Fibroblast of the aortic adventitia (primary cell): Measurements from ENCODE around the gene PCDH9. TPM values are rescaled to one million over a fixed set of nuclear protein-coding genes. Genes with fewer than 3 reads are reported as not detected.
A peak's percentile ranks its signal among the peaks of the same experiment; 100 is the strongest.

Source experiments
- DNase-seq: peaks from one replicate; pipeline ENCODE4 v3.0.0-alpha.2; 2010; ENCODE audit warnings: low read depth
- H3K4me3 ChIP-seq: 2 replicates; pipeline ENCODE4 v1.5.1; 2011; ENCODE audit warnings: low read depth, mild to moderate bottlenecking, control low read depth, low read length, moderate library complexity
- total RNA-seq: library from RNA; depleted of rRNA; stranded (reverse); fragments of >200 nt; gene quantifications from 2 replicates; pipeline ENCODE4 v1.2.3, GENCODE V29; 2012; ENCODE audit warnings: low replicate concordance
- TF ChIP-seq, protein P1 (sequence below): IDR thresholded peaks from 2 replicates; pipeline ENCODE4 v1.5.1; 2011; ENCODE audit warnings: mild to moderate bottlenecking, low read length, control low read depth, inconsistent platforms; ENCODE audit not compliant: insufficient read depth

The PCDH9 gene
- total RNA-seq, 1 donor: 19.0 TPM

DNA sequence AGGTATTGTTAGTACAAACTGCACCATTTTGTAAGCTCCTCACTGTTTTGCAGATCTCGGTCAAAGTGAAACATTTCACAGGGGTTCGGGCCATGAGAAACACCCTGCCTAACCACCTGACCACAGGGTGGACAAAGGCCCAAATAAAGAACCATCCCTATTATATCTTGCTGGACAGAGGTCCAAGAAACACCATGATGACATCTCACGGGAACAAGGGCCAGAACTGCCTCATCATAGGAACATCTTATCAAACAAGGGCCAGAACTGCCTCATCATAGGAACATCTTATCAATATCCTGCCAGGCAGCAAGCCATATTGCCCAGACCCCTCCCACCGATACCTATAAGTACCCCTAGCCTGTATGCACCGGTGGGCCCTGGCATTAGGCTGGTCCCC is 99.7 kb downstream of the PCDH9 start:
- TF ChIP-seq, protein P1, sequence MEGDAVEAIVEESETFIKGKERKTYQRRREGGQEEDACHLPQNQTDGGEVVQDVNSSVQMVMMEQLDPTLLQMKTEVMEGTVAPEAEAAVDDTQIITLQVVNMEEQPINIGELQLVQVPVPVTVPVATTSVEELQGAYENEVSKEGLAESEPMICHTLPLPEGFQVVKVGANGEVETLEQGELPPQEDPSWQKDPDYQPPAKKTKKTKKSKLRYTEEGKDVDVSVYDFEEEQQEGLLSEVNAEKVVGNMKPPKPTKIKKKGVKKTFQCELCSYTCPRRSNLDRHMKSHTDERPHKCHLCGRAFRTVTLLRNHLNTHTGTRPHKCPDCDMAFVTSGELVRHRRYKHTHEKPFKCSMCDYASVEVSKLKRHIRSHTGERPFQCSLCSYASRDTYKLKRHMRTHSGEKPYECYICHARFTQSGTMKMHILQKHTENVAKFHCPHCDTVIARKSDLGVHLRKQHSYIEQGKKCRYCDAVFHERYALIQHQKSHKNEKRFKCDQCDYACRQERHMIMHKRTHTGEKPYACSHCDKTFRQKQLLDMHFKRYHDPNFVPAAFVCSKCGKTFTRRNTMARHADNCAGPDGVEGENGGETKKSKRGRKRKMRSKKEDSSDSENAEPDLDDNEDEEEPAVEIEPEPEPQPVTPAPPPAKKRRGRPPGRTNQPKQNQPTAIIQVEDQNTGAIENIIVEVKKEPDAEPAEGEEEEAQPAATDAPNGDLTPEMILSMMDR: no peak
- DNase-seq: no peak
- no peak overlapping the region for H3K4me3 ChIP-seq

DNA sequence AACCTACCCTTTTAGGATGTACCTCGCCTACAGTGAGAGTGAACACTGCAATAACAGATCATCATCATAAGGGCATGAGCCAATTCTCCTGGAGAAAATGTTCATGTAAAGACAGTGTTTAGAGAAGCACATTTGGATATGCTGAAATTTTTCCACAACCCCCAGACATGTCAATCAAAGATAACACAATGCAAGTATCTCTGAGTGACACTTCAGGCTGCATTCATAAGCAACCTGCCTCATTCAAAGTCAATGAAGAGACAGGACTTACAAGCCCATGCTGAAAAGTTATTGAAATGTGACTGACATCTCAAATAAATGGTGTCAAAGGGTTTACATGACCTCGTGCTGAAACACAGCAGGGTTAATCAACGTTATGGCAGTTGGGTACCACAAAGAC is 102.0 kb downstream of the PCDH9 start:
- TF ChIP-seq, protein P1: no peak
- DNase-seq: no peak

DNA sequence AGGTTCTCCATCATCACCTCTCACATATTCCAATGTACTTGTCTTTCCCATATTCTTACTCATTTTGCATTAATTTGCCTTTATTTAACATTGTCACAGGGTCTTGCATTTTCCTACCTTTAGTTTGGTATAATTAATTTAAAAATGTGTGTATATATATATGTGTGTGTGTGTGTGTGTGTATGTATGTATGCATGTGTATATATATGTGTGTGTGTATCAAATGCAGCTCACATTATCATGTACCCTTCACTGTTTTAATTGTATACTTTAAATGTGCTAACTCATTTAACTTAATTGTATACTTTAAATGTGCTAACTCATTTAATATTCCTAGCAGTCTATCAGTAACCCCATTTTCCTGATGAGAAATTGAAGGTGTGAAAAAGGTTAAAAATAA is 104.5 kb downstream of the PCDH9 start:
- no peak overlapping the region for H3K4me3 ChIP-seq
- no peak for DNase-seq
- TF ChIP-seq, protein P1: no peak

More for the DNA sequence above, 102.0 kb downstream of the PCDH9 start:
- H3K4me3 ChIP-seq: no peak overlapping the region

DNA sequence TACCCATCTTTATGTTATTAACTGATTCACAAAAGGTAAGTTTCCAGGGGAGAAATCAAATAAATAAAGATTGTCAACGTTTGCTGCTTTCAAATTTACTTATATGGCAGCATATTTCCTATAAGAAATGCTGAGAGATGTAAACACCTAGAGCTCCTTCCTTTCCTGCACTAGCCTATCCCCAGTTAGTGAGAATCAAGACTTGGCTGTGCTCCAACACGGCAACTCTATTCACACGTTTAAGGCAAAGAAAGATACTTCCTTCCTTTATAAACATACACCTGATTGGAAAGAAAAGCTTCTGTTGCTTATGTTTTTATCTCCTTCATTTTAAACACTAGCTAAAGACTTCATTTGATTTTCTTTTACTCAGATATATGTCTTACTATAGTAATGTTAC is 107.0 kb downstream of the PCDH9 start:
- no peak for DNase-seq
- TF ChIP-seq, protein P1: no peak
- H3K4me3 ChIP-seq: no peak overlapping the region

DNA sequence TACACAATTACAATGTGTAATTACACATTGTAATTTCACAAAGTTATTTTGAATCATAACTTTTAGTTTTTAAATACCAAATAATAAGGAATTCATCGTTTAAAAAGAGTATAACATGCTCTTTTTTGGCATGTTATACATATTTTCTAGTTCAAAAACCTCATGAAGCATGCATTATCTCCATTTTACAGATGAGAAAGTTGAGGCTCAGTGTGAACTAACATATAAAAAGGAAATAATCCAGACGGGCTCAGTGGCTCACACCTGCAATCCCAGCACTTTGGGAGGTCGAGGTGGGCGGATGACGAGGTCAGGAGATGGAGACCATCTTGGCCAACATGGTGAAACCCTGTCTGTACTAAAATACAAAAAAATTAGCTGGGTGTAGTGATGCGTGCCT is 107.9 kb downstream of the PCDH9 start:
- DNase-seq: no peak
- H3K4me3 ChIP-seq: no peak overlapping the region
- TF ChIP-seq, protein P1: no peak

DNA sequence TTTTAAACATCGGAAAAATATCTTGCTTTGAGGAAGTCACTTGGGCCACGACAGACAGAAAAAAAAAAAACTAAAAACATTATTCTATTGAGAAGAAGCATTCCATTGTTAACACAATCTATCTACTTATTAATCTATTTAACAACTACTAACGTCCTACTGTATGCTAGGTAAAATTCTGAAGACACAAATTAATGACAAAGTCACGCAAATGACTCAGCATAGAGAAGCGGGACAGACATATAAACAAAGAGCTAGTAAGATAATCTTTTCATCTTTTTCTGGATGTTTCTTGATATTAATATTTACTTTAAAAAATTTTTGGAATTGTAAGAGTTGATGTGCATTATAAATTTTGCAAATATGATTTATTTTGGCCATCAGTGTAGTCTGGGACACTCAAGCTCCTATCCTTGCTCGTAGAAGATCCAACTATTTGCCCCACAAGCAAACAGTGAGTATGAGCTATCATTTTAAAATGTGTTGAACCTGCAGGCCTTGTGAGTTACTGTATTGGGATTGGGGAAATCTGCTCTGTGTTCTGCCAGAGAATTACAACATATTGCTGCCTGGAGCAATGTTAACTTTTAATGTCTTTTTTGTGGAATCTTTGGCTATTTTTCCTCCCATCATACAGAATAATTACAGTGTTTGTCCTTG is 109.1 kb downstream of the PCDH9 start:
- H3K4me3 ChIP-seq: no peak overlapping the region
- DNase-seq: peak; percentile 16
- TF ChIP-seq, protein P1: no peak

DNA sequence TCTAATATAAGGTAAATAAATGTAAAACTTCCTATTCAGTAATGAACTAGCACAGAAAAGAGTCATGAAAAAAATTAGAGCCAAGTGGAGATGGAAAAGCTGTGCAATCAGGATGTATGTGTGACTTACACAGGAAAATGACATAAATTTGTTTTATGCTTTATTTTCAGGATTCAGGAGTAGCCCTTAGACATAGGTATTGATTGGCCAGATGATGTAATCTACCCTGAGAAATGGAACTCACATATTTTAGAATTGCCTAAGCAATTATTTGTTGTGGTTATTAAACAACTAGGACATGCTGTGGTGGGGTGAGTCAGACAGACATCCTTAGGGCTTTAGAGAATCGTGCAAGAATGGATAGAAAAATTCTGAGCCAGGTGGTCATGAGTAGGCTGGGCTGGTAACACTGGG is 110.6 kb downstream of the PCDH9 start:
- DNase-seq: peak; percentile 73
- H3K4me3 ChIP-seq: no peak overlapping the region
- TF ChIP-seq, protein P1: no peak
